GM10248 (cell line): Measurements from ENCODE around the gene COL4A4.
A peak's percentile ranks its signal among the peaks of the same experiment; 100 is the strongest.

ENCODE experiments used
- CTCF ChIA-PET: fragments of 300-600 bp; sonication (Branson Sonifier 250); formaldehyde crosslinking; extraction: SDS; loops from one replicate; lab custom pipeline; 2021; ENCODE audit warnings: antibody characterized with exemption; lab: Yijun Ruan, JAX
- POLR2A ChIA-PET: fragments of 350-650 bp; sonication (Branson Sonifier 250); formaldehyde crosslinking; extraction: SDS; loops from one replicate; lab custom pipeline; 2020; ENCODE audit warnings: antibody characterized with exemption; lab: Yijun Ruan, JAX
- DNase-seq: peaks from one replicate; pipeline ENCODE4 v3.0.0; 2012; ENCODE audit errors: extremely low spot score
- CTCF ChIP-seq: IDR thresholded peaks from 2 replicates; pipeline ENCODE4 v1.5.1; 2012; ENCODE audit warnings: mild to moderate bottlenecking, low read depth; ENCODE audit errors: extremely low read depth, missing control alignments, control extremely low read depth

COL4A4 gene

GRCh38 chr2:227006189-227006897, 157.7 kb downstream of the COL4A4 start:
- ChIA-PET POLR2A (no interaction called here), CTCF (no interaction called here)
- DNase-seq: no peak
- no peak for TF ChIP-seq CTCF

- CTCF ChIA-PET: interaction anchor here (1.7 kb wide), 1 partner anchor 234 kb away, joined by 3 read pairs; no protein-coding TSS in a partner anchor
These were observed 159.5 kb downstream of the COL4A4 start for GRCh38 chr2:227004482-227004881.

GRCh38 chr2:227000123-227000522, 163.9 kb downstream of the COL4A4 start:
- ChIA-PET POLR2A (no interaction called here), CTCF (interaction anchor here (1.0 kb wide), 1 partner anchor 17 kb away, joined by 5 read pairs; no protein-coding TSS in a partner anchor)
- no peak for TF ChIP-seq CTCF
- DNase-seq: no peak

More at GRCh38 chr2:227004482-227004881, 159.5 kb downstream of the COL4A4 start:
- POLR2A ChIA-PET: no interaction called here
- no peak for TF ChIP-seq CTCF
- DNase-seq: no peak

GRCh38 chr2:226999661-227000060, 164.3 kb downstream of the COL4A4 start:
- no peak for TF ChIP-seq CTCF
- CTCF ChIA-PET: no interaction called here
- POLR2A ChIA-PET: no interaction called here
- no peak for DNase-seq

- ChIA-PET CTCF (no interaction called here), POLR2A (no interaction called here)
- peak; percentile 46 for DNase-seq
- TF ChIP-seq CTCF: no peak
These were observed 168.4 kb downstream of the COL4A4 start for GRCh38 chr2:226995625-226996041.

GRCh38 chr2:226994775-226995174, 169.2 kb downstream of the COL4A4 start:
- DNase-seq: no peak
- TF ChIP-seq CTCF: no peak
- ChIA-PET CTCF (interaction anchor here (1.5 to 3.9 kb wide), 2 partner anchors 9 to 192 kb away, joined by 5 to 12 read pairs; no protein-coding TSS in a partner anchor), POLR2A (no interaction called here)
